Measurements from ENCODE around the gene NPTX1.

The NPTX1 gene

DNA sequence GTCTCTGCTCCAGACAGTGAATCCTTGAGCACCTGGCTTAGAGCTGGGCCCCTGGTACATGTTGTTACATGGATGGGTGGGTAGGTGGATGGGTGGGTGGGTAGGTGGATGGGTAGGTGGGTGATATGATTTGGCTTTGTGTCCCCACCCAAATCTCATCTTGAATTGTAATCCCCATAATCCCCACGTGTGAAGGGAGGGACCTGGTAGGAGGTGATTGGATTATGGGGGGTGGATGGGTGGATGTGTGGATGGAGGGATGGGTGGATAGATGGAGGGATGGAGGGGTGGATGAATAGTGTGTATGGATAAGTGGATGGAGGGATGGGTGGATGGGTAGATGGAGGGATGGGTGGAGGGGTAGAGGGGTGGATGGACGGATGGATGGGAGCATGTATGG, 26.6 kb upstream of the NPTX1 start:
- DNase-seq: no peak

DNA sequence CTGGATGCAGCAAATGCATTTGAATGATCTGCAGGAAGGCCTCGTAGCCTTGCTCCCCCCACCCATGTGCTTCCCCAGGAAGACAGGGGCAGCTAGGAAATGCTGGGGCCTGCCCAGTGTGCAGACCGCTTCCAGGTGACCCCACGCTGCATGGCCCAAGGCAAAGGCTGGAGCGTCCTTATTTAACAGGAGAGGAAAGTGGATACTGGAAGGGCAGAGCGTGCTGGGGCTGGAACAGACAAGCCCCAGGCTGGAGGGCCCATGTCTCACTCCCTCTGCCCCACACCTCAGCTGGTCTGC, 26.1 kb upstream of the NPTX1 start:
- DNase-seq: no peak

DNA sequence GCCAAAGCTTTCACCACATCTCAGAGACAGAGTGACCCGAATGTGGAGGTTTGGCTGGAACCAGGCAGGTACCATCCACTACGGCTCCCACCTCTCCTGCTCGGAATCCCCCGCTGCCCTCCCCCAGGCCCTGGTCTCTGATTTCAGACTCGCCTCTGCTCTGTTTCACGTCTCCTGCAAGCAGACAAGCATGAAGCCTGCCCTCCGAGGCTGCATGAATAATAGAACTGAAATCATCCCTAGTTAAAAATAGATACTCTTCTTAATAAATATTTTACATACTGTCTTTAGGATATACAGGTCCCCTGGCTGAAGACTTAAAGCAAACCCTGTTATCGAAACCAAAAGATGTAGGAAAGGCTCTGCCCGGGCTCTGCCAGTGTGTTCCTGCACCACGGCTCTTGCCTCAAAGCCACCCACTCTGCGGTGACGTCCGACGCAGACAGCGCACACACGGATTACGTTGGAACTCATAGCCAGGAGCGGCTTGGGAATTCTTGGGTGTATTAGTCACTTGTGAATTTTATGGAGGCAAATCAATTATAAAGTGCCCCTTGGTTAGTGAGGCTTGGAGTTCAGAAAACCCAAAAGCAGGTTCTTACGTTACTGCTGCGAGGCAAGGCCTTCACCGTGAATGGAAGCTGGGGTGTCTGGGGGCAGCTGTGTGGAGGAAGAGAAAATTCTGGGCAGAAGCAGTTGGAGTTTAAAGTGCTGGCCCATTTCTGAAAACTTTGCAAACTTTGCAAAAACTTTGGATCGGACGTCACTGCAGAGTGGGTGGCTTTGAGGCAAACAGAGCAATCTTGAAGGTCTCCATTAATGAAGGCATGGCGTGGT, 25.6 kb upstream of the NPTX1 start:
- DNase-seq: no peak

DNA sequence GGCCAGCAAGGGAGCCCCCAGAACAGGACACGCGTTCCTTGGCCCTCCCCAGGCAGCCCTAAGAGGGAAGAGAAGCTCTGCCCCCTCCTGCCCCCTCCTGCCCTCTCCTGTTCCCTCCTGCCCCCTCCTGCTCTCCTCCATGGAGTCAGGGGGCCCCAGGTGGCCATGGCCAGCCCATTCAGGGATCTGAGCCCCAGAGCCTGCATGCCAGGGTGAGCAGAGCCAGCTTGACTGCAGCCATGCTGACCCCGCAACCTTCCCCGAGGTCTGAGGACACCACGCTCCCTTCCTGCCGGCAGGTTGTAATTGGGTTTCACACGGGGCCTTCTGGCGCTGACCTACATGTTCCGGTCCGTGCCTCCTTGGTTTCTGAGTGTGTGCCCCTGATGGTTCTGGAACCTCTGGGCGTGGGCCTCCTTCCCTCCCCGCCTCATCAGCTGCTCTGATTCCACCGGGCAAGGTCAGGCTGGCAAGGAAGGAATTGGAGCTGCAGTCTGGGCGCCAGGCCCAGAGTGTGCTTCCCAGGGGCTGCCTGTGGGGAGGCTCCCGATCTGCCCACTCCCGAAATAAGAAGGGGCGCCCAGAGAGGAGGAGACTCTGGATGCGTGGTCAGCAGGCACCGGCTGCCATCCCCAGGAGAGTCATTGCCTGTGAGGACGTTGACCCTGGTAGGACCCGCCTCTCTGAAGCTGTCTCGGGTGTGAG, 23.7 kb upstream of the NPTX1 start:
- no peak for DNase-seq

DNA sequence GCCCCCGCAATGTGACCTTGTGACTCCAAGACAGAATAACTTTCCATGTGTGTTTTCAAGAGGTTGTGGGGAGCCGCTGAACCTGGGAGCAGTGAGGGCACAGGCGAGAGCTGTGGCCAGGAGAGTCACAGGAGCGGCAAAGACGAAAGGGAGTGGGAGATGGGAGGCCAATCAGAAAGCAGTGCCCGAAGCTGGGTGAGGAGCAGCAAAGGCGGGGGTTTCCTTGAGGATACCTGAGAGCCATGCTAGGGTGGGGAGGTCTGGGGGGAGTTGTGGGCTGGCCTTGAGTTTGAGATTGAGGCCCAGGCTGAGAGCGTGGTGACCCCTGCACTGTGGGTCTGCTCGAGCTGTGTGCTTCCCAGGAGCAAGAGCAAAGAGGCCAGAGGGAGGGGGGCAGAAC, 23.2 kb upstream of the NPTX1 start:
- no peak for DNase-seq

DNA sequence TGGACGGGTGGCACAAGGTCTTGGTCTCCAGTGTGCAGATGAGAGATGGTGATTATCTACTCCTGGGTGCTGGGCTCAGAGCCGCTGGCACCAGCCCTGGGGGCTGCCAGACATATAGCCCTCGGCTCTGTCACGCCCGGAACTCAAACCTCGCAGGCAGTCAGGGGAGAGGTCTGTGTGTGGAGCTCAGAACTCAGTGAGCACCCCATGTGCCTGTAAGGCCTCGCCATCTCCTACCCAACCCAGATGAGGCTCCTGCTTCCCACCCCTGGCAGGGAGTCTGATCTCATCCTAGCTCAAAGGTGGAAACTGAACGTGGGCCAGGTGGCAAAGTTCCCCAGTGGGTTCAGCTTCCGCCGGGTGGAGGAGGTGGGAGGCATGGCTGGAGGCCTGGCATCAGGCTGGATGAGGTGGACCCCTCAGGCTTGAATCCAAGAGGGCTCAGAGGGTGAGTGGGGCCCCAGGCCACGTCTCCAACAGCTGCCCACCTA, 22.6 kb upstream of the NPTX1 start:
- no peak for DNase-seq

DNA sequence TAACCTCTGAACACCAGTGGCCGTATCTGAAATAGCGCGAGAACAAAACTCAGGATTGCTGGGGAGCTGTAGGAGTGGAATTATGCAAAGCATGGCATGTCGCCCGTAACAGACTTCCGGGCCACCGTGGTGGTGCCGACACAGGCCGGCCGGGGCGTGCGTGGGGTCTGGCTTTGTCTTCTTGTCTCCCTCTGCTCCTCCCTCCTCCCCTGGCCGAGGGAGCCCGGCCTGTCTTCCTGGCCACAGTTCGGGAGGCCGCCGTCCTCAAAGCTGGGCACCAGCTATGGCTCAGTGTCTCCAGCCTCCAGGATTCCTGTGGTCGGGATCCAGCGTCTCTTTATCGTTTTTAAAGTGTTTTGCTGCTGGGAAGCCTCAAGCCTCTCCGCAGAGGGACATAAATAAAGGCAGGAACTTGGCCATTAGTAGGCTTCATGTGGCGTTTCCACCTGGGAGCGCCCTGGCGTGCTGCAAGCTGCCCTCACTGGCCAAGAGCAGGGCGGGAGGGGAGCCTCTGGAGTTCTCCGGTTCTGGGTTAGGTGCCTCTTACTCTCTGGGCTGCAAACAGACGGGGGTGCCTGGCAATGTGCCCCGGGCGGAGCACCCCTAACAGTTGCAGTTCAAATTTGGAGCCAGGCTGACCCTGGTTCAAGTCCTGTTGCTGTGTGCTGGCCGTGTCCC, 22.0 kb upstream of the NPTX1 start:
- DNase-seq: no peak

DNA sequence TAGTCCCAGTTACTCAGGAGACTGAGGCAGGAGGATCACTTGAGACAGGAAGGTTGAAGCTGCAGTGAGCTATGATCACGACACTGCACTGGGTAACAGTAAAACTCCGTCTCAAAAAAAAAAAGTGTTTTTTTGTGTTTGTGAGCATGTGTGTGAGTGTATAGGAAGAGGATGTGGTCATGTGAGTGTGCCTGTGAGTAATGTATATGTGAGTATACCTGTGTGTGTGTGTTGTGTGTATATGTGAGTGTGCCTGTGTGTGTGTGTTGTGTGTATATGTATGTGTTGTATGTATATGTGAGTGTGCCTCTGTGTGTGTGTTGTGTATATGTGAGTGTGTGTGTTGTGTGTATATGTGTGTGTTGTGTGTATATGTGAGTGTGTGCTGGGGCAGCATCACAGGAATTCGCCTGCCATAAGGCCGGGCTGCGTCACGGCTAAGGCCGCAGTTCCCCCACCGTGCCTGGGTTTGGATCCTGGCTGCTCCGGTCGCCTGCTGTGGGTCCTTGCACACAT, 21.4 kb upstream of the NPTX1 start:
- DNase-seq: no peak

DNA sequence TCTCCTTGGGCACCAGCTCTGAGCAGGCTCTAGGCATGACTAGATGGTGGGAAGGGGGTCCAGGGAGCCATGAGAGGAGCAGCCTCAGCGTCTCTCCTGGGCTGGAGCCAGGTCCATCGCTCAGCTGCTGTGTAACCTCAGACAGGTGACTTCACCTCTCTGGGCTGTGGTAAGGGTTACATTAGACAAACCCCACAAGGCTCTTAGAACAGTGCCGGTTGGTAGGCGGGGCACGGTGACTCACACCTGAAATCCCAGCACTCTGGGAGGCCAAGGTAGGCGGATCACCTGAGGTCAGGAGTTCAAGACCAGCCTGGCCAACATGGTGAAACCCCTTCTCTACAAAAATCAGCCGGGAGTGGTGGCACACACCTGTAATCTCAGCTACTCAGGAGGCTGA, 18.1 kb upstream of the NPTX1 start:
- no peak for DNase-seq

DNA sequence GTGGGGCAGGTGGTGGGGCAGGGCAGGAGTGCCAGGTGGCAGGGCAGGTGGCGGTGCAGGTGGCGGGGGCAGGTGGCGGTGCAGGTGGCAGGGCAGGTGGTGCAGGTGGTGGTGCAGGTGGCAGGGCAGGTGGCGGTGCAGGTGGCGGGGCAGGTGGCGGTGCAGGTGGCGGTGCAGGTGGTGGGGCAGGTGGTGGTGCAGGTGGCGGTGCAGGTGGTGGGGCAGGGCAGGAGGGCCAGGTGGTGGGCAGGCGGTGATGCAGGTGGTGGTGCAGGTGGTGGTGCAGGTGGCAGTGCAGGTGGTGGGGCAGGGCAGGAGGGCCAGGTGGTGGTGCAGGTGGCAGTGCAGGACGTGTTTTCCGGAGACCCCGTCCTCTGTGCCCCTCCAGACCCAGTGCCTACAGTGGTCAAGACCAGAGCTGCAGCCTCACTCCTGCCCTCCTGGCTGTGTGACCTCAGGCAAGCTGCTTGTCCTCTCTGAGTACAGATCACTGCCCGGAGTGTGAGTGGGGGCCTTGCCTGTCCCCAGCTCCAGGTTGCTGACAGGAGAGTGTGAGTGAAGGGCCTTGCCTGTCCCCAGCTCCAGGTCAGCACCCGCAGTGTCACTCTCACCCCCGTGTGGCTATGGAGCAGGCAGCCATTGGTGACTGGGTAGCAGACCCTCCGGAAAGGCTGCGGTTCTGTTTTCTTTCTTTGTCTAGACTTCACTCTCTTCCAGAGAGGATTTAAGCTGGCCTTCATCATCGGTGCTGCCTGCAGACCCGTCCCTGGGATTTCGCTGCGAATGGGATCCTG, 16.1 kb upstream of the NPTX1 start:
- DNase-seq: no peak

DNA sequence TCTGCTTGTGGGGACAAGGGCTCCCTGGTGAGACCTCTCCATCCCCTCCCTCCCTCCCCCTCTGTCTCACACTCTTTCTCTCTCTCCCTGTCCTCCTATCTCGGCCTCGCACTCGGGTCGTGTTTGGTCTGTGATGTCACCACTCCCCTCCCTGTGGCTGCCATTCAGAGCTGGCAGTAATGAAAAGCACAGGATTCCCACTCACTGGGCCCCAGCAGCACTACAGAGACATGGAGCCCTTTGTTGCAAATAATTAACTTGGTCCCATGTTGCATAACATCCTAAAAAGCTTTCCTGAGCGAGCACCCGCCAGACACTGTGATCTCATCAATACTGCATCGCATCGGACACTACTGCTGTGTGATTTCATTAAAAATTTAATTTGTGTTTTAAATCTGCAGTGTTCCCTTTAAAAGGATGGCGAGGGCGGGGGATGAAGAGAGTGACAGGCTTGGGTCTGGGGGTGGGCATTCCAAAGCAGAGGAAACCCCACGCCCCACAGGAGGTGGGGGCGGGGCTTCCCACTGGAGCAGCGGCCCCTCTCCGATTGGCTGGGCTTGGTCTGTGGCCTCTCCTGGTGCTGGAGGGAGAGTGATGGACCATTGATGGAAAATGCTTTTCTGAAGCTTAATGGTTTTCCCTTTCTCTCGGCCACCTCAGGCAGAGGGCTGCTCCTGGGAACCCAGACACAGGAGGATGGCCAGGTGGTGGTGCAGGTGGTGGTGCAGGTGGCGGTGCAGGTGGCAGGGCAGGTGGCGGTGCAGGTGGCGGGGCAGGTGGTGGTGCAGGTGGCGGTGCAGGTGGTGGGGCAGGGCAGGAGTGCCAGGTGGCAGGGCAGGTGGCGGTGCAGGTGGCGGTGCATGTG, 15.3 kb upstream of the NPTX1 start:
- DNase-seq: no peak

DNA sequence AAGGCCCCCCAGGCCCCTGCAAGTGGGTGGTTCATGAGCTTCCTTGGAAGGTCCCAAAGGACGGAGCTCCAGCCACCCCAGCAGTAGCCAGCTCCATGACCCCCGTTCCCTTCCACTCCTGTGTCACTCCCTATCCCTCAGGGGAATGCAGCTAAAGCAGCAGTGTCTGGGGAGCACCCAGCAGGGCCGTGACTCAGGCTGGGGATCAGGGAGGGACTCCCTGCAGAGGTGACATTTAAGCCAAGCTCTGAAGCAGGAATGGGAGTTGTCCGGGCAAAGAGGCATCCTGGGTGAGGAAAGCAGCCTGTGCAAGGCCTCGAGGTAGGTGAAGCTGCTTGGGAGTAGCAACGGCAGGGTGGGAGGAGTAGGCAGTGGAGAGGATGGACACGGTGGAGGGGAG, 11.1 kb upstream of the NPTX1 start:
- DNase-seq: no peak

DNA sequence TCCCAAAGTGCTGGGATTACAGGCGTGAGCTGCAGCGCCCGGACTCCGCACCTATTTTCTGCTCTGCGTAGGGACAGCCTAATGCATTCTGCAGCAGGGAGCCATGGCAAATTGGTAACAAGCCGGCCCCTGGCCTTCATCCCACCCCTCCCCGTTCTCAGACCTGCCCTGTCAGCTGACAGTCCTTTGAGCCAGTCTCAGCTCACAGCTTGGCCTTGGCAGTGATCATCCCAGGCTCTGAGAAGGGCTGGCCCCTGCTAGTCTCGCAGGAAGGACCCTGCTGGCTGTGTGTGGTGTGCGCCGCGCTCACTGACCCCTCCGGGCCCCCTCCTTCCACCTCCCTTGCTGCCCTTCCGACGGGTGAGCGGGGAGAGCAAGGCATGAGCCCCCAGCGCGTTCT, 10.3 kb upstream of the NPTX1 start:
- DNase-seq: no peak

DNA sequence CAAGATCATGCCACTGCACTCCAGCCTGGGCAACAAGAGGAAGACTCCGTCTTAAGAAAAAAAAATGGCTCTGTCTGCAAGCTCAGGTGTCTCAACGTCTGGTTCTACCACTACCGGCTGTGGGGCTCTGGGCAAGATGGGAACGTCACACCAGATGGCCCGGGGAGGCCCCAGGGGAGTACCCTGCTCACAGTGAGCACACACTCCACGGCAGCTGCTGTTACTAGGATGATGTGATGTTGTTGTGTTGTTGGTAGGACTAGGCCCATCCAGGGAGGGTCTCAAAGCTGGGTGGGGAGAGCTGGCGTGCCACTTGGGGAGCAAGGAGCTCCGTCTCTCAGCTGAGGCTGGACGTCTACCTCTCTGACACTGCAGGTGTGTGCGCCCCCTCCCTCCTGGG, 9.4 kb upstream of the NPTX1 start:
- DNase-seq: no peak

DNA sequence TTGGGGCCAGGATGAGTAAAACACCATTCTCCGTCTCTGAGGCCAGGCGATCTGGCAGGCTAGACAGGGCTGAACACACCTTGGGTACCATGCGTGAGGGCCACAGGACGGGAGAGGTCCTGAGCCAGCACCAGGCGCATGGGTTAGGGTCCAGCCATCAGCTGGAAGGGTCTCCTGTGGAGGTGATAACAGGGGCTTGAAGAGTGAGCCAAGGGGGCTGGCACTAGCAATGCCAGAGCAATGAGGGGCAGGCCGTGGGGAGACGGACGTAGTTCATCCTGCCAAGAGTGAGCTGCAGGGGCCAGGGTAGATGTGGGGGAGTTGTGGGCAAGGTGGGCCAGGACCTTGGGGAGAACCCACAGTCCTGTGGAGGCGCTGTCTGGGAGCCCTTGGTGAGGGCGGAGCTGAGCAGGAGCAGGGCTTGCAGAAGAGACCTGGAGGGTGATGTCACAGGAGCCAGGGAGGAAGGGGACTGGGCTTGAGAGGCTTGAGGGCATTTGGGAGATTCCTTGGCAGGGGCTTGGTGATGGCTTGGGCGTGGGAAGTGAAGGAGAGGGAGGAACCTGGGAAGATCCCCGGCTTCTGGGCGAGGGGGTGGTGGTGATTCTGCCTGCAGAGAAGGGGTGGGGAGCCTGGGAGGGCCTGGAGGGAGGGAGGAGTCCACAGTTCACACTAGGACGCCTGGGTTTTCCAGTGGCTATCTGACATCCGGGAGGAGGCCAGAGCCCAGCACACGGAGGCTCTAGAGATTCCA, 6.3 kb upstream of the NPTX1 start:
- no peak for DNase-seq

DNA sequence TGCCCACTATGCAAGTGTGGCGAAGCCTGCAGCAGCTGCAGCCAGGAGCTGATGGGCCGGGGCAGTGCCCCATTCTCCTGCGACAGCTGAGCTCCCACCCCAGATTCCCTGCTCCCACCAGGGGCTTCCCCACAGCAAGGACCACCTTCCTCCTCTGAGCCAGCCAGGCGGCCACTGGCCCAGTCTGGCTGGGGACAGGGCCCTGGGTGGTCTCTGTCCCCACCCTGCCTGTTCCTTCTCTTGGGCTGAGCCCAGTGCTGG, 5.6 kb upstream of the NPTX1 start:
- no peak for DNase-seq

DNA sequence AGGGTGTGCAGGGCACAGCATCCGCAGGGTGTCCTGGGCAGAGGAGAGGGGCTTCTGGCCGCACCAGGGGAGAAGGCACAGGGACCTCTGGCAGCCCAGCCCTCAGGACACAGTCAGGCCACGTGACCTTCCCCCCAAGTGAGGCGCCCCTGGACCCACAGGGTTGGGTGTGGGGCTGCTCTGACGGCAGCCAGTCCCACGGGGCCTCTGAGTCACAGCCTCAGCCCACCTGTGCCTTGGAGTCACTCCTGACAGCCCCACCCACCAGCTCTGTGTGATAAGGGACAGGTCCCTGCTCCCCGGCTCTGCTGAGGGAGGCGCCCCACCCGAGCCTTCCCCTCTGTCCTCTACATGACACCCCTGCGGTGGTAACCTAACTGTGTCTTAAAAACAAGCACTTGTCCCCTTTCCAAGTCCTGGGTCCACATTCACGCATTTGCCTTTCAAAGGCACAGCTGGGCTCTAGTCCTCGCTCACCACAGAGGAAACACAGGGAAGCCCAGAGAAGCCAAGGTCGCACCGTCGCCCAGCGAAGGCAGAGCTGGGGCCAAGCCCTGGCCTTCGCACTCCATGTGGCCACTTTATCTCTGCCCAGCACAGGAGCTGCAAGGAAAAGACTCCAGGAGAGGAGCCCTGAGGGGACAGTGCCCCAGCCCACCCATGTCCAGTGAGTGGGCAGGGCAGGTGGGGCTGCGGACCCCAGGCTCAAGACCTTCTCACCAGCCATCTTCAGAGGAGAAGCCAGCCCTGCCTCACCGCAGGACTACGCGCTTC, 5.1 kb upstream of the NPTX1 start:
- DNase-seq: no peak

DNA sequence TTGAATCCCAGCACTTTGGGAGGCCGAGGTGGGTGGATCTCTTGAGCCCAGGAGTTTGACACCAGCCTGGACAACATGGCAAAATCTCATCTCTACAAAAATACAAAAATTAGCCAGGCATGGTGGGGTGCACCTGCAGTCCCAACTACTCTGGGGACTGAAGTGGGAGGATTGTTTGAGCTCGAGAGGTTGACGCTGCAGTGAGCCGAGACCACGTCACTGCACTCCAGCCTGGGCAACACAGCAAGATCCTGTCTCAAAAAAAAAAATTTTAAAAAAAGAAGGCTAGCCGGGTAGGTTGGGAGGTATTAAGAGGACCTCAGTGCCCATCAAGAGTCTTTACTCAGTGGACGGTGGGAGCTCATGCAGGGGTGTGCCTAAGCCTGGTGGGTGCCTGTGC, 3.8 kb upstream of the NPTX1 start:
- no peak for DNase-seq

DNA sequence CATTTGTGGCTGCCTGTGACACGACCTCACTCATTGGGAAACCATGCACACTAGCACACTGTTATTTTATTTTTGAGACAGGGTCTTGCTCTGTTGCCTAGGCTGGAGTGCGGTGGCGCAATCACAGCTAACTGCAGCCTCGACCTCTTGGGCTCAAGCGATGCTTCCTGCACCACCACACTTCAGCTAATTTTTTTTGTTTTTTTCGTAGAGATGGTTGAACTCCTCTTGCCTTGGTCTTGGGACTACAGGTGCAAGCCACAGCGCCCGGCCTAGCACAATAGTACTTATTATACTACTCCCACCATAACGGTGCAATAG, 2.8 kb upstream of the NPTX1 start:
- no peak for DNase-seq

DNA sequence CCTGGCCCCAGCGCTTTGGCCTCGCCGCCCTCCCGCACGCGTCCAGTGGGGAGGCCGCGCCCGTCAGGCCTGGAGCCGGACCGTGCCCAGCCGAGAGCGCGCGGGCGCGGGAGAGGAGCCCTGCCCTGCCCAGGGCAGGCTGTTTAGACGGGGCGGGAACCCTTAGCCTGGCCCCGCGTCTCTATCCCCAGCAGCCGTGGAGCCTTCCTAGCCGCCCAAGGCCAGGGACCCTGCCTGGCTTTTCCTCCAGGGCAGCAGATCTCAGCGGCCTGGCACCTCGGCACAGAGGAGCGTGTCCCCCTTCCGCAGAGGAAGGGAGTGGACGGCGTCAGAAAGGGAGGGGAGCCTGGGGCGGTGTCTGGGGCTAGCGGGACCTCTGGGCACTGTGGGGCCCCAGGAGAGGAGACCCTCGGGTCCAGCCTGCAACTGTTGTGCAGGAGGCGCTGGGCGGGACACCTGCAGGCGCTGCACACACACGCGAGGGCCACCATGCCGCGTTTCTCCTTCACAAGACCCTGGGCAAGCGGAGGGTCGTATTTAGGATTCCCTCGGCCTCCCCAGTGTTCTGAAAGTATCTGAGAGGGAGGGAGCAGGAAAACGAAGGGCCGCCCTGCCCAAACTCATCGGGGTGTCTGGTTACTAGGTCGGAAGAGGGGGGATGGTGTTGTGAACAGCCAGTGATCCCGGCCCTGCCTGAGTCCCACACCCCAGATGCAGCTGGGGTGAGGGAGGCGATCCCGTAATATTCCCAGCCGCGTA, 2.3 kb upstream of the NPTX1 start:
- no peak for DNase-seq
